Measurements from ENCODE around the gene DLK2. TPM values are rescaled to one million over a fixed set of nuclear protein-coding genes. Genes with fewer than 3 reads are reported as not detected.

Gene DLK2
- total and polyA plus RNA-seq, 2 of the 13 experiments (the other 11 are each of a cell fraction or from before 2014, with no cell fraction given), result 1.2 to 3.8 TPM

- BruUV-seq (replicated peaks), result no TSS peak
- Histone ChIP-seq H3K9ac (ENCODE audit: insufficient read depth, low read depth, low read length) (no peak overlapping the region), H3K27me3 (ENCODE audit: control insufficient read depth in 1 of 2, insufficient read depth in 2 of 2, low read length in 2 of 2) (no peaks in the 10 kb centered on the region), H3K9me3 (ENCODE audit: low read length) (no peaks in the 10 kb centered on the region), H3K4me1 (ENCODE audit: insufficient read depth, low read length) (no peaks in the 10 kb centered on the region), H2AFZ (ENCODE audit: low read length) (no peak overlapping the region), H3K4me3 (replicated peaks in 1 of 3; ENCODE audit: insufficient read depth in 1 of 3, low read depth in 2 of 3, low read length in 3 of 3) (no peak overlapping the region), H3K36me3 (replicated peaks in 1 of 2; ENCODE audit: control insufficient read depth in 1 of 2, insufficient read depth in 2 of 2, low read length in 2 of 2) (peaks cover 27 to 58% of the 10 kb centered on the region in 2 experiments), H3K27ac (ENCODE audit: extremely low read length, insufficient read depth, low read length) (no peak overlapping the region), H3K79me2 (ENCODE audit: insufficient read depth, low read length) (no peaks in the 10 kb centered on the region), H4K20me1 (ENCODE audit: insufficient read depth, low read length) (no peaks in the 10 kb centered on the region), H3K4me2 (ENCODE audit: low read depth, low read length) (no peak overlapping the region)
- FAIRE-seq (no peak), DNase-seq (ENCODE audit: low spot score) (no peak), ATAC-seq (no peak; the same call in 2 of the 3 replicates)
- WGBS (ENCODE audit: low lambda C conversion rate), result 98% methylated on average over 16 of the region's 16 CpGs
- POLR2A ChIA-PET, result interaction anchor here (0.8 to 1.1 kb wide), 3 partner anchors 9 to 44 kb away, joined by 3 read pairs; partner anchors contain the start of gene DLK2
- intact Hi-C loops (cut with micrococcal nuclease; ENCODE audit: unreplicated experiment), result no loop called here
- in situ Hi-C loops (cut with HindIII; ENCODE audit: extremely low pct_ligation_motif_present, low pct_unique_long_range_greater_than_20kb), result no loop called here
- TF ChIP-seq HBP1 (CRISPR knock-in tag; IDR thresholded peaks at IDR 0.05; ENCODE audit: low read depth), result no peak
- no peak for TF ChIP-seq KAT2B (IDR thresholded peaks at IDR 0.05; ENCODE audit: borderline replicate concordance, low read depth, low read length)
- TF ChIP-seq FOXP4 (CRISPR knock-in tag; IDR thresholded peaks at IDR 0.05), result no peak
- no peak for TF ChIP-seq PREB (CRISPR knock-in tag; IDR thresholded peaks at IDR 0.05)
- TF ChIP-seq ETV5 (CRISPR knock-in tag; IDR thresholded peaks at IDR 0.05; ENCODE audit: borderline replicate concordance), result no peak
- TF ChIP-seq KLF15 (CRISPR knock-in tag; IDR thresholded peaks at IDR 0.05; ENCODE audit: borderline replicate concordance), result no peak
- CTCF ChIA-PET (ENCODE audit: low intra/inter-chr PET ratio, low total read pairs), result no interaction called here
These were observed 9.8 kb downstream of the DLK2 start for GRCh38 chr6:43445576-43445975.
